GM21515 (cell line): ENCODE data around the gene SH3TC2.

Experiments used
- ATAC-seq: cut with Tn5 transposase; IDR thresholded peaks from one replicate; pipeline ENCODE4 v1.9.1; 2021; ENCODE audit not compliant: unreplicated experiment

The SH3TC2 gene

GRCh38 chr5:149030838-149031397, 31.9 kb downstream of the SH3TC2 start:
- ATAC-seq, result no peak

- no peak for ATAC-seq
Measured at GRCh38 chr5:149030392-149030791, 32.5 kb downstream of the SH3TC2 start.

DNA sequence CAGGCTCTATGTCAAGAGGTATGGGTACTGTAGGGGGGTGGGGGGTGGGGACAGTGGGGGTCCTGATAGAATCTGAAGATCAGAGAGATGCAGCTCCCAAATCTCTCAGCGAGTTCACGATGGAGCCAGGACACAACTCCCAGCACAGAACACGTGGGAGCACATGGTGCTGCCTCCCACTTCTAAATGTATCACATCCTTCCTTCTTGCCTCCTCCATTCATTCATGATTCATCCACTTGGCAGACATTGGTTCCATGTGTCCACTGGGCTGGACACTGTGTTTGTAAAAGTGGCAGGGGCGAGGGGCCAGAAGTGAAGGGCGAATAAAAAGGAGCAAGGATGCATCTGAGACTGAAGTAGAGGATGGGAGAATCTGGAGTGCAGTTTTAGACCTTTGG, 33.9 kb downstream of the SH3TC2 start:
- ATAC-seq, result no peak

GRCh38 chr5:149028161-149028560, 34.7 kb downstream of the SH3TC2 start:
- no peak for ATAC-seq

DNA sequence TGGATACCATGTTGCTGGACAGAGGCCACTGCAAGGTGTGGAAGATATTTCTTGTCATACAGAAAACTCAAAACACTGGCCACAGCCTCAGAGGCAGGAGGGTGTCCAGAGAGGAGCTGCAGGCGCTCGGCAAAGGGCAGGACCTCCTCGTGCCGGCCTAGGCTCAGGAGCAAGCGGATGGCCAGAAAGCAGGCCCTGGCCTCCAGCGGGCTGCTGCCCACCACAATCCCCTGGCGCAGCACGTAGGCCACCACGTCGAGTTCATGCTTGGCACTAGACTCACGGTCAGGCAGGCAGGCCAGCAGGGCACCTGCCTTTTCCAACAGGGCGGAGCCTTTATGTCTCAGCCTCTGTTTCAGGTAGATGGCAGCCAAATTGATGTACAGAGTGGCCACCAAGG, 35.2 kb downstream of the SH3TC2 start:
- no peak for ATAC-seq

- no peak for ATAC-seq
Measured at GRCh38 chr5:149024943-149025342, 37.9 kb downstream of the SH3TC2 start.

GRCh38 chr5:149024477-149024876, 38.4 kb downstream of the SH3TC2 start:
- no peak for ATAC-seq

DNA sequence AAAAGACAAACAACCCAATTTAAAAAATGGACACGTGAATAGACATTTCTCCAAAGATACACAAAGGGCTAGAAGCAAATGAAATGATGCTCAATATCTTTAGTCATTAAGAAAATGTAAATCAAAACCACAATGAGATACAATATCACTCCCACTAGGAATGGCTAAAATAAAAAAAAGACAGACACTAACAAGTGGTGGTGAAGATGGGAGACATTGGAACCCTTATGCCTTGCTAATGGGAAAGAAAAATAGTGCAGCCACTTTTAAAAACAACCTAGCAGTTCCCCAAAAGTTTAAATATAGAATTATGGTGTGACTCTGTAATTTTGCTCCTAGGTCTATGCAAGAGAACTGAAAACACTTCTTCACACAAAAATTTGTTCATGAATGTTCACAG, 40.7 kb downstream of the SH3TC2 start:
- ATAC-seq, result no peak

GRCh38 chr5:149019679-149020078, 43.2 kb downstream of the SH3TC2 start:
- ATAC-seq, result no peak

DNA sequence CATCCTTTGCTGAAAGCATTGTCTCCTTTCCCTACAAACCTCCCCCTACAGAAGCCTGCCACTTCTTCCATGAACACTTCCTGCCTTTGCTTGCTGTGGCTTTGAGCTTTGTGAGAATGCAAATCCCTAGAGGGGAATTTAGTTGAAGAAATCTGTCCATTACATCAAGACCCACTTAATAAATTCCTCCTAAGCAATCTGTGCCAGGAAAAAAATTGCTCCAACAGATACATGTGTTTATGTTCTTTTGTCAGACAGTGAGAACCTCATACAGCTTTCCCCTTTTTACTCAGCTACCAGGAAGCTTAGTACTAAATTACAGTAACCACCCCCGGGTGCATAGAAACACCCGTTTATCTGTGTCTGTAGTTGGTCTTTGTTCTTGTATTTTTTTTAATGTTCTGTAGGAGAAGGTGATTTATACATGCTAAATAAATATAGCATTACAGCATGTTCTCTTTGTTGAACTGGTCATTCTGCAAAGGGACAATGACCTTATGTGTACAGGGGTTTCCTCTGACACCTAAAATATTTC, 43.9 kb downstream of the SH3TC2 start:
- no peak for ATAC-seq

- no peak for ATAC-seq
Measured at GRCh38 chr5:149017636-149018035, 45.2 kb downstream of the SH3TC2 start.

DNA sequence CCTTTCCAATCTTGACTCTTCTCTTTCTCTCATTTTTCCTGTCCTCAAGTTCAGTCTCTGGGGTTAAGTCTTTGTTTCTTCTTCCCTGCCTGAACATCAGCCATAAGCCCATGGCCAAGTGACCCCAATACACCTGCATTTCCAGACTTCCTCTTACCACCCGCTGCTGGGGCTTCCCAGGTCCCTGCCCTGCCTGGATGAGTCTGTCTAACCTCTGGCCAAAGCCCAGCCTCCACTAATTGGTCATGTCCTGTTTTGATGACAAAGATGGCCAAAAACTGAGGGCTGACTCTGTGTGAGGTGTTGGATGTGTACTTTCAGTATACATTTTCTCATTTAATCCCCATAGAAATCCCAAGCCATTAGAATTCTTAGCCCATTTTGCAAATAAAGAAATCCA, 47.3 kb downstream of the SH3TC2 start:
- no peak for ATAC-seq

- no peak for ATAC-seq
Measured at GRCh38 chr5:149015126-149015525, 47.7 kb downstream of the SH3TC2 start.

DNA sequence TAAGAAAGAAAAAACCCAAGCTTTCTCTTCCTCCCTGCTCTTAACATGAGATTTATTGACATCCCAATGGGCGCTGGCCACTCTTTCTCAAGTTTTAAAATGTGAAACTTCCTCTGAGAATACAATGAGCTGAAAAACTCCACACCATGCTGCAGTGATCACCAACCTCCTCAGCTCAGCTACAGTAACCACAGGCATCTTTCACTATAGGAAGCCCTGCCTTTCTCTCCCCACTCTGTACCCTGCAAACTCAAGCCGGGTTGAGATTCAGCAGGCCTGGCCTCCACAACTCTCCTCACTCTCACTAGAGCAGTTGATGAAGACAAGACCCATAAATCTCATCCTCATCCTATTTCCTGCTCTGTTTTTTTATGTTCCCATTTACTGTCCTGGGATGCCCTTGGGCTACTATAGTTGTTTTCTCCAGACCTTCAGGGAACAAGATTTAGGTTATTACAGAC, 48.3 kb downstream of the SH3TC2 start:
- ATAC-seq, result no peak

DNA sequence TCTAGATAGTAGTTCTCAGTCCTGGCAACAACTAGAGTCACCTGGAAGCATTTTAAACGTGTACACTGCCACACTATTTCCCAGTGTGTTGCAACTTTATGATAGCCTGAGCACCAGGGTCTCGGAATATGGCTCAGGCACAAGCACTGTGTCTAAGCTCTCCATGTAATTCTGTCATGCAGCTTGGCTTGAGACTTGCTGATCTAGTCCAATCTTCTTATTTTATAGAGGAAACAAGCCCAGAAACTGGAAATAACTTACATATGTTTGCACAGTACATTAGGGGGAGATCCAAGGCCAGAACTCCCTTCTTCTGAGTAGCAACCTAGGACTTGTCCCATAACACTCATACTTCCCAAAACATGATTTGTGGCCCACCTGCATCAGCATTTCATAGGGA, 49.1 kb downstream of the SH3TC2 start:
- no peak for ATAC-seq

GRCh38 chr5:149012350-149012749, 50.5 kb downstream of the SH3TC2 start:
- ATAC-seq, result no peak

DNA sequence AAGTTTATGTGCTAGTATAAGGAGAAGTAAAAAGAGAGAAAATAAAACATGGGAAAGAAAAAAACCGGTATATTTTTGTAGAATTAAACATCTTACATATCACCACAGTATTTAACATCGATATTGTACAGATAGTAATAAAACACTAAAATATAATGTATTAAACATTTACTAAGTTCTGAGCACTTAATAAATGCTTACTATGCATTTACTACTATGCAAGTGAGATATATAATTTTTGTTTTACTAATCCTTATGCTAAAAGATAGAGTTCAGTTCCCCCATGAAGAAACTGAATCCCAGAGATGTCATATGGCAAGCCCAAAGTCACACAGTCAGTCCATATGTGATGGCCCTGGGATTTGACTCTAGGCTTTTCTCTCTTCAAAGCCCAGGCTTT, 51.1 kb downstream of the SH3TC2 start:
- no peak for ATAC-seq

- ATAC-seq, result no peak
Measured at GRCh38 chr5:149011084-149011483, 51.8 kb downstream of the SH3TC2 start.

DNA sequence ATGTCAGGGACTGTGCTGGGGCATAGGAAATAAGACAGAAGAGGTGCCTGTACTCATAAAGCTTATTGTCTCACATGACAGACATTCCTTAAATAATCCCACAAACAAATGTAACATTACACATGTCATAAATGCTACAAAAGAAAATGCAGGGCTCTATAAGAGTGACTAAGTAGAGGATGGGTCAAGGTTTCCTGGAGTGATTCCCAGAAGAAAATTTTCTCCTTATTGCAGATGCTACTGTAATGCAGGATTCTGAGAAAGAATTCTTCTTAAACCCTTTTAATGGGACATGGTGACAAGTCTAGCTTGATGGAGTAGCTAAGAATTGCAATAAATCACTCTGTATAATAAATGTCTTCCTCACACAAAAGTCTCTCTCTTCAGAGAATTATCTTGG, 55.7 kb downstream of the SH3TC2 start:
- ATAC-seq, result no peak

GRCh38 chr5:149006426-149006825, 56.4 kb downstream of the SH3TC2 start:
- no peak for ATAC-seq

DNA sequence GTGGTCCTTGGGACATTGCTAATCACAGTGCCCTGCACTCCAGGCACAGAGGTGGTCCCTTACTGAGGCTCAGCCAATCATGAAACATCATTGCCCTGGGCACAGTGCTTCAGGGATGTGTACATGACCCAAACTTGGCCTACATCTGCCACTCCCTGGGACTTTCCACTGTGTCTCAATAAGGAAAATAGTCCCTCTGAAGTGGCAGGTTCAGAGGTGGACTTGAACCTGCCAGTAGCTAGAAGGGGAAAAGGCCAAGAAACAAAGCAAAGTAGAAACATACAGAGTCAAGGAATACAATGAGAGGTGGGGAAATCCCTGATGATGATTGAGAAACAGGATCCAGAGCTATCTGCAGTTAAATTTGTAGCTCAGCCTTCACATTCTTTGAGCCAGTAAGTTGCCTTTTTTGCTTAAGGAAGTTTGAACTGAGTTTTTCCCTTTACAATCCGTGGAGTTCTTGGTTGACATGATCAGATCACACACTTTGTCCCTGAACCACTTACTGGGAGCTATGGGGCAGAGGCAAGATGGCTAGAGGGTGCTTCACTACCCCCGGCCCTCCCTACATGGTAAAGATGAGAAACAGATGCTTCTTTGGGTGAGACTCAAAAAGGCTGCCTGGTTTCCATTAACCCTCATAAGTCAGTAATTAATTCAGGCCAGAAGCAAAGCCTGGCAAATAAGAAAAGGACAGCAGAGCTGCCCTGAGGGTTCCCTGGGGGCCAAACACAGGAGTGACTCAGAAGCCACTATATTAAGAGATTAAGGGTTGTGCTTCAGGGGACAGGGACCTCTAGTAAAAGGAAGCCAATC, 57.6 kb downstream of the SH3TC2 start:
- ATAC-seq, result no peak

- no peak for ATAC-seq
Measured at GRCh38 chr5:149004559-149004958, 58.3 kb downstream of the SH3TC2 start.
